DOHH2 (cell line): ENCODE results near the gene CD164.

Experiments used
- H3F3A ChIP-seq: fragments of 200-600 bp; sonication (generic), shearing (Covaris generic); 2 replicates; pipeline ENCODE4 v1.6.0; 2016; ENCODE audit warnings: antibody characterized with exemption, mild to moderate bottlenecking; ENCODE audit not compliant: control insufficient read depth, insufficient read depth
- H3K27ac ChIP-seq: fragments of 200-600 bp; sonication (generic); 2 replicates; pipeline ENCODE4 v1.5.1; 2014; ENCODE audit warnings: low read depth, mild to moderate bottlenecking, low read length, moderate library complexity
- H3K27me3 ChIP-seq: fragments of 200-600 bp; sonication (generic); 2 replicates; pipeline ENCODE4 v1.6.1; 2014; ENCODE audit warnings: mild to moderate bottlenecking, low read length, mixed read lengths; ENCODE audit not compliant: control insufficient read depth
- H3K36me3 ChIP-seq: fragments of 200-600 bp; sonication (generic); 2 replicates; pipeline ENCODE4 v1.6.1; 2014; ENCODE audit warnings: mild to moderate bottlenecking, low read length, moderate library complexity, mixed read lengths; ENCODE audit not compliant: control insufficient read depth
- H3K4me1 ChIP-seq: fragments of 200-600 bp; sonication (generic); 2 replicates; pipeline ENCODE4 v1.6.1; 2014; ENCODE audit warnings: mild to moderate bottlenecking, low read length, mixed read lengths; ENCODE audit not compliant: control insufficient read depth
- H3K4me2 ChIP-seq: fragments of 200-600 bp; sonication (generic); 2 replicates; pipeline ENCODE4 v1.6.0; 2014; ENCODE audit warnings: mild to moderate bottlenecking, low read length, moderate library complexity
- H3K4me3 ChIP-seq: fragments of 200-600 bp; sonication (generic); 2 replicates; pipeline ENCODE4 v1.5.1; 2014; ENCODE audit warnings: mild to moderate bottlenecking, low read length, mixed read lengths
- H3K79me2 ChIP-seq: fragments of 200-600 bp; sonication (generic); 2 replicates; pipeline ENCODE4 v1.6.1; 2014; ENCODE audit warnings: mild to moderate bottlenecking, low read length, mixed read lengths; ENCODE audit not compliant: control insufficient read depth
- H3K9me2 ChIP-seq: fragments of 200-600 bp; sonication (generic); replicated peaks from 2 replicates; pipeline ENCODE4 v1.6.1; 2014; ENCODE audit warnings: mild to moderate bottlenecking, low read length, mixed read lengths; ENCODE audit not compliant: control insufficient read depth
- H3K9me3 ChIP-seq: fragments of 200-600 bp; sonication (generic); 2 replicates; pipeline ENCODE4 v1.6.1; 2014; ENCODE audit warnings: antibody characterized with exemption, low read length, mixed read lengths; ENCODE audit not compliant: control insufficient read depth, insufficient read depth
- H4K20me1 ChIP-seq: fragments of 200-600 bp; sonication (generic); 2 replicates; pipeline ENCODE4 v1.6.0; 2014; ENCODE audit warnings: low read depth, mild to moderate bottlenecking, antibody characterized with exemption, low read length, moderate library complexity; ENCODE audit not compliant: control insufficient read depth, insufficient read depth
- EZH2phosphoT487 ChIP-seq: fragments of 200-600 bp; sonication (generic); IDR thresholded peaks from 2 replicates; pipeline ENCODE4 v1.6.1; 2017; ENCODE audit warnings: borderline replicate concordance, mild to moderate bottlenecking, antibody characterized with exemption, low read length, moderate library complexity, mixed read lengths
- TF ChIP-seq, protein P1 (sequence below): fragments of 200-600 bp; sonication (generic); IDR thresholded peaks from one replicate; pipeline ENCODE4 v1.5.1; 2014; ENCODE audit warnings: antibody characterized with exemption, mild to moderate bottlenecking, low read depth, low read length; ENCODE audit not compliant: poor library complexity, severe bottlenecking

CD164 gene

DNA sequence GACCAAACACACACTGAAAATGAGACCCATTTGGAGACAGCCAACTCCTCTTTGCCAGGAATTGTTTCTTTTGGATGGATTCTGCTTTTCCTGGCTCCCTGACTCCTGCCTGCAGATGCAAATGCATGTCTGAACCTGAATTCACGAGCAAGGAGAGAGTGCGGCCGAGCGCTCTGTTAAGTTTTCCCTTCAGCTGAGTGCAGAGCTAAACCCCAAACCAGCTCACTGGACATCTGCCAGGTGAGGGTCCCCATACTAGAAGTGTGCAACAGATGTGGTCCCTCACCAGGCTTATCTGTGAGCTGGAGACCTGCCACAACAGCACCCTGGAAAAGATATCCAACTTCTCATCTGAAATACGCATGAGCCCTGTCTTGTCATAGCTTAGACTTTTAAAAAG, 59.0 kb downstream of the CD164 start:
- H3K27ac ChIP-seq: no peak overlapping the region

DNA sequence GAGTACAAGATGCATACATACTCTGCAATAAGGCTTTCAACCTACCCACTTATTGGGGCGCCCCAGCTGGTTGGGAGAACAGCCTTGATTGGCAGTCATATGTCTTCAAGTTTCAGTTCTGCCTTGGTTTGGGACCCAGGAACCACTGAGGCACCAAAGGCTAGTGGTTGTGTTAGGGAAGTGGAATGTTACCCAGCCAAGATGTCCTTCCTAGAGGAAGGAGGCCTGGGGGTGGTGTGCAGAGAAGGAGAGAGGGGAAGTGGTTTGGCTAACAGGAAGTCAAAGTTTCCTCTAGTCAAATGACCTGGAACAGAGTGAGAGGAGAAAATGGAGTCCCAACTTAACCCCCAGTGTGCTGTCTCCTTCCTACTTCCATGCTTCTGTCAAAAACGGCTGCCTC, 59.4 kb downstream of the CD164 start:
- H3K27me3 ChIP-seq: peaks cover 31% of the 10 kb centered on the region
- H3K9me3 ChIP-seq: no peaks in the 10 kb centered on the region
- H3K4me2 ChIP-seq: peak overlapping the region; percentile 47
- H3K79me2 ChIP-seq: no peaks in the 10 kb centered on the region
- peaks cover 14% of the 10 kb centered on the region for H3K4me1 ChIP-seq
- 0 out of 2 replicates have a peak overlapping the region, but pooled peaks have one; percentile 26 for H3K4me3 ChIP-seq
- H3K27ac ChIP-seq: no peak overlapping the region
- TF ChIP-seq, protein P1, sequence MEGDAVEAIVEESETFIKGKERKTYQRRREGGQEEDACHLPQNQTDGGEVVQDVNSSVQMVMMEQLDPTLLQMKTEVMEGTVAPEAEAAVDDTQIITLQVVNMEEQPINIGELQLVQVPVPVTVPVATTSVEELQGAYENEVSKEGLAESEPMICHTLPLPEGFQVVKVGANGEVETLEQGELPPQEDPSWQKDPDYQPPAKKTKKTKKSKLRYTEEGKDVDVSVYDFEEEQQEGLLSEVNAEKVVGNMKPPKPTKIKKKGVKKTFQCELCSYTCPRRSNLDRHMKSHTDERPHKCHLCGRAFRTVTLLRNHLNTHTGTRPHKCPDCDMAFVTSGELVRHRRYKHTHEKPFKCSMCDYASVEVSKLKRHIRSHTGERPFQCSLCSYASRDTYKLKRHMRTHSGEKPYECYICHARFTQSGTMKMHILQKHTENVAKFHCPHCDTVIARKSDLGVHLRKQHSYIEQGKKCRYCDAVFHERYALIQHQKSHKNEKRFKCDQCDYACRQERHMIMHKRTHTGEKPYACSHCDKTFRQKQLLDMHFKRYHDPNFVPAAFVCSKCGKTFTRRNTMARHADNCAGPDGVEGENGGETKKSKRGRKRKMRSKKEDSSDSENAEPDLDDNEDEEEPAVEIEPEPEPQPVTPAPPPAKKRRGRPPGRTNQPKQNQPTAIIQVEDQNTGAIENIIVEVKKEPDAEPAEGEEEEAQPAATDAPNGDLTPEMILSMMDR: no peak
- no peak for TF ChIP-seq EZH2phosphoT487
- H3K9me2 ChIP-seq: no peaks in the 10 kb centered on the region
- no peaks in the 10 kb centered on the region for H3K36me3 ChIP-seq
- no peaks in the 10 kb centered on the region; the same call in 1 of the 2 replicates for H3F3A ChIP-seq
- no peaks in the 10 kb centered on the region for H4K20me1 ChIP-seq

More for the DNA sequence above, 59.0 kb downstream of the CD164 start:
- H3F3A ChIP-seq: no peaks in the 10 kb centered on the region; the same call in 1 of the 2 replicates
- H3K4me1 ChIP-seq: peaks cover 14% of the 10 kb centered on the region
- no peak overlapping the region for H3K4me3 ChIP-seq
- peaks cover 33% of the 10 kb centered on the region for H3K27me3 ChIP-seq
- no peaks in the 10 kb centered on the region for H3K79me2 ChIP-seq
- H3K9me2 ChIP-seq: no peaks in the 10 kb centered on the region
- peak overlapping the region; percentile 47 for H3K4me2 ChIP-seq
- H3K9me3 ChIP-seq: no peaks in the 10 kb centered on the region
- TF ChIP-seq, protein P1: no peak
- no peak for TF ChIP-seq EZH2phosphoT487
- H4K20me1 ChIP-seq: no peaks in the 10 kb centered on the region
- no peaks in the 10 kb centered on the region for H3K36me3 ChIP-seq

DNA sequence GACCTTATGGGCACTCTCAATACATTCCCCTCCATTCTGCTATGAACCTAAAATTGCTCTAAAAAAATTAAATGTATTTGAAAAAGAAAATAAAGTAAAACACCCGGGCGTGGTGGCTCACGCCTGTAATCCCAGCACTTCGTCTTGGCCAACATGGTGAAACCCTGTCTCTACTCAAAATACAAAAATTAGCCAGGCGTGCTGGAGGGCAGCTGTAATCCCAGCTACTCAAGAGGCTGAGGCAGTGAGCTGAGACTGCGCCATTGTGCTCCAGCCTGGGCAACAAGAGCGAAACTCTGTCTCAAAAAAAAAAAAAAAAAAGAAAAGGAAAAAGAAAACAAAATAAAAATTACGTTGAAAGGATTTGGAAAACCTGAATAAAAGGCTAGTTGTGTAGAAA, 60.5 kb downstream of the CD164 start:
- Histone ChIP-seq H3K4me1 (peaks cover 14% of the 10 kb centered on the region), H3K27ac (no peak overlapping the region), H3K9me3 (no peaks in the 10 kb centered on the region), H3K4me3 (no peak overlapping the region), H3K27me3 (peaks cover 32% of the 10 kb centered on the region), H3K79me2 (no peaks in the 10 kb centered on the region), H3K36me3 (no peaks in the 10 kb centered on the region), H3K9me2 (no peaks in the 10 kb centered on the region), H3K4me2 (no peak overlapping the region), H3F3A (no peaks in the 10 kb centered on the region; the same call in 1 of the 2 replicates), H4K20me1 (no peaks in the 10 kb centered on the region)
- no peak for TF ChIP-seq EZH2phosphoT487
- TF ChIP-seq, protein P1: no peak
